MCF 10A (cell line): ENCODE data around the gene NBL1. TPM values are rescaled to one million over a fixed set of nuclear protein-coding genes. Genes with fewer than 3 reads are reported as not detected.

ENCODE experiments used
- BruUV-seq: library from RNA; stranded (reverse); fragments of 400-500 nt; replicated peaks from 2 replicates; lab custom pipeline; 2021; lab: Mats Ljungman, UMichigan
- CTCF ChIA-PET: fragments of 300-600 bp; sonication (Branson Sonifier 250); formaldehyde crosslinking; extraction: SDS; loops from one replicate; lab custom pipeline; 2021; ENCODE audit warnings: antibody characterized with exemption, inconsistent platforms; lab: Yijun Ruan, JAX
- POLR2A ChIA-PET: fragments of 300-600, 350-650 bp; sonication (Branson Sonifier 250); formaldehyde crosslinking; extraction: SDS; loops from one replicate; lab custom pipeline; 2020; ENCODE audit warnings: antibody characterized with exemption, inconsistent platforms; lab: Yijun Ruan, JAX
- DNase-seq: peaks from one replicate; pipeline ENCODE4 v3.0.0-alpha.2; 2018; ENCODE audit not compliant: unreplicated experiment
- H3K27ac Mint-ChIP-seq: one replicate; pipeline ENCODE4 v1.8.0; 2022; ENCODE audit warnings: mild to moderate bottlenecking, low read depth, mixed read lengths; ENCODE audit not compliant: unreplicated experiment
- H3K27me3 Mint-ChIP-seq: one replicate; pipeline ENCODE4 v1.8.0; 2022; ENCODE audit warnings: mixed read lengths; ENCODE audit not compliant: insufficient read depth, unreplicated experiment
- H3K36me3 Mint-ChIP-seq: one replicate; pipeline ENCODE4 v1.8.0; 2022; ENCODE audit warnings: mild to moderate bottlenecking, moderate library complexity, mixed read lengths; ENCODE audit not compliant: insufficient read depth, unreplicated experiment
- H3K4me1 Mint-ChIP-seq: one replicate; pipeline ENCODE4 v1.8.0; 2022; ENCODE audit warnings: mixed read lengths; ENCODE audit not compliant: insufficient read depth, unreplicated experiment
- H3K4me3 Mint-ChIP-seq: one replicate; pipeline ENCODE4 v1.8.0; 2022; ENCODE audit warnings: mild to moderate bottlenecking, moderate library complexity, mixed read lengths; ENCODE audit not compliant: unreplicated experiment
- H3K9me3 Mint-ChIP-seq: one replicate; pipeline ENCODE4 v1.8.0; 2022; ENCODE audit warnings: mixed read lengths; ENCODE audit not compliant: unreplicated experiment
- CTCF ChIP-seq: fragments of 200-600 bp; IDR thresholded peaks from one replicate; pipeline ENCODE4 v1.8.0; 2022; ENCODE audit warnings: antibody characterized with exemption, mild to moderate bottlenecking; ENCODE audit not compliant: unreplicated experiment
- intact Hi-C: fragments of 100-400 bp; cut with micrococcal nuclease; formaldehyde crosslinking; loops from 2 replicates; pipeline ENCODE4 v1.14.1; 2022
- total RNA-seq: library from RNA; stranded (reverse); gene quantifications from 2 replicates; pipeline ENCODE4 v1.2.3, GENCODE V29; 2022

The NBL1 gene
- total RNA-seq, 1 experiment from 2014 or later, result 70.4 TPM

GRCh38 chr1:19618428-19618827 is 25.7 kb upstream of the NBL1 start:
- H3K4me1 Mint-ChIP-seq, result peaks cover 62% of the 10 kb centered on the region
- H3K36me3 Mint-ChIP-seq, result peaks cover 34% of the 10 kb centered on the region
- CTCF ChIA-PET, result interaction anchor here (2.4 kb wide), 1 partner anchor 22 kb away, joined by 7 read pairs; no protein-coding TSS in a partner anchor
- no TSS peak for BruUV-seq
- no peaks in the 10 kb centered on the region for H3K9me3 Mint-ChIP-seq
- H3K27me3 Mint-ChIP-seq, result no peaks in the 10 kb centered on the region
- DNase-seq, result no peak
- POLR2A ChIA-PET, result interaction anchor here (1.0 to 3.5 kb wide), 9 partner anchors 10 to 181 kb away, joined by 3 to 24 read pairs (median 9); a partner anchor contains a TSS
- TF ChIP-seq CTCF, result no peak
- intact Hi-C loops, result no loop called here
- H3K27ac Mint-ChIP-seq, result peak overlapping the region; percentile 22
- no peak overlapping the region for H3K4me3 Mint-ChIP-seq

GRCh38 chr1:19619697-19620384 is 24.3 kb upstream of the NBL1 start:
- Mint-ChIP-seq H3K4me1 (peaks cover 58% of the 10 kb centered on the region), H3K9me3 (no peaks in the 10 kb centered on the region), H3K27ac (peak overlapping the region; percentile 49), H3K27me3 (no peaks in the 10 kb centered on the region), H3K36me3 (peaks cover 43% of the 10 kb centered on the region), H3K4me3 (no peak overlapping the region)
- CTCF ChIA-PET, result interaction anchor here (0.5 to 1.8 kb wide), 4 partner anchors 28 to 1756 kb away, joined by 3 to 4 read pairs (median 3); no protein-coding TSS in a partner anchor
- DNase-seq, result no peak
- POLR2A ChIA-PET, result interaction anchor here (0.9 to 3.5 kb wide), 11 partner anchors 11 to 182 kb away, joined by 3 to 24 read pairs (median 4); a partner anchor contains a TSS
- TF ChIP-seq CTCF, result no peak
- intact Hi-C loops, result no loop called here
- no TSS peak for BruUV-seq

GRCh38 chr1:19620786-19621185 is 23.3 kb upstream of the NBL1 start:
- intact Hi-C loops, result no loop called here
- BruUV-seq, result no TSS peak
- H3K9me3 Mint-ChIP-seq, result no peaks in the 10 kb centered on the region
- no peak for TF ChIP-seq CTCF
- ChIA-PET CTCF (interaction anchor here (1.1 to 1.8 kb wide), 2 partner anchors 29 to 180 kb away, joined by 3 to 4 read pairs; no protein-coding TSS in a partner anchor), POLR2A (interaction anchor here (0.7 to 3.5 kb wide), 8 partner anchors 11 to 25 kb away, joined by 3 to 24 read pairs (median 4); a partner anchor contains a TSS)
- DNase-seq, result no peak
- no peaks in the 10 kb centered on the region for H3K27me3 Mint-ChIP-seq
- no peak overlapping the region for H3K4me3 Mint-ChIP-seq
- H3K27ac Mint-ChIP-seq, result peak overlapping the region; percentile 49
- peaks cover 44% of the 10 kb centered on the region for H3K36me3 Mint-ChIP-seq
- H3K4me1 Mint-ChIP-seq, result peaks cover 50% of the 10 kb centered on the region

GRCh38 chr1:19621274-19621950 is 22.7 kb upstream of the NBL1 start:
- peaks cover 45% of the 10 kb centered on the region for H3K4me1 Mint-ChIP-seq
- no peak overlapping the region for H3K4me3 Mint-ChIP-seq
- H3K9me3 Mint-ChIP-seq, result no peaks in the 10 kb centered on the region
- no peaks in the 10 kb centered on the region for H3K27me3 Mint-ChIP-seq
- BruUV-seq, result no TSS peak
- DNase-seq, result no peak
- ChIA-PET CTCF (interaction anchor here (1.8 kb wide), 1 partner anchor 181 kb away, joined by 4 read pairs; no protein-coding TSS in a partner anchor), POLR2A (interaction anchor here (0.7 to 3.5 kb wide), 6 partner anchors 10 to 25 kb away, joined by 3 to 24 read pairs (median 4); a partner anchor contains a TSS)
- peak overlapping the region; percentile 49 for H3K27ac Mint-ChIP-seq
- intact Hi-C loops, result no loop called here
- no peak for TF ChIP-seq CTCF
- H3K36me3 Mint-ChIP-seq, result peaks cover 48% of the 10 kb centered on the region
